DND-41 (cell line): Measurements from ENCODE around the gene MARS1.

Experiments
- CTCF ChIP-seq: IDR thresholded peaks from 2 replicates; pipeline ENCODE4 v1.5.1; 2012; ENCODE audit warnings: borderline replicate concordance, low read length, moderate library complexity, mild to moderate bottlenecking; ENCODE audit not compliant: poor library complexity, severe bottlenecking; ENCODE audit errors: extremely low read depth
- EZH2 ChIP-seq: IDR thresholded peaks from 3 replicates; pipeline ENCODE4 v1.6.1; 2012; ENCODE audit warnings: borderline replicate concordance, low read depth, mild to moderate bottlenecking, moderate library complexity, low read length, inconsistent platforms; ENCODE audit not compliant: severe bottlenecking

GRCh38 chr12:57471661-57472060 is 16.2 kb upstream of the MARS1 start:
- TF ChIP-seq EZH2 (no peak), CTCF (no peak)
